ENCODE results near the gene TGM4.

TGM4 gene

DNA sequence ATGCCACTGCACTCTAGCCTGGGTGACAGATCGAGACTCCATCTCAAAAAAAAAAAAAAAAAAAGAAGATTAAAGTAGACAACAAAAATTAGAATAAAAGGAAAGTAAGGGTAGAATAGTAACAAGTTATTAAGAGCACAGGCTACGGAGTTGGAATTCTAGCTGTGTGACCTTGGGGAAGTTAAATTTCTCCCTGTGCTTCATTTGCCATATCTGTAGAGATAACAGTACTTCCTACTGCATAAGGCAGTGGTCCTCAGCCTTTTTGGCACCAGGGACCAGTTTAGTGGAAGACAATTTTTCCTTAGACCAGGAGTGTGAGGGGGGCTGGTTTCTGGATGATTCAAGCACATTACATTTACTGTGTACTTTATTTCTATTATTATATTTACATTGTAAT lies 41.4 kb upstream of the TGM4 start:
- peaks cover 51% of the 10 kb centered on the region for H3K36me3 ChIP-seq
- H3K9me3 ChIP-seq: peaks cover 11% of the 10 kb centered on the region
- no peak overlapping the region for H3K4me3 ChIP-seq (ENCODE audit: low read depth in 1 of 2, low read length in 1 of 2)
- no peaks in the 10 kb centered on the region for H3K27me3 ChIP-seq
- no peak overlapping the region for H3K27ac ChIP-seq
- no peak for TF ChIP-seq CTCF (IDR thresholded peaks at IDR 0.05)
- H3K4me1 ChIP-seq (ENCODE audit: control insufficient read depth in 1 of 2, insufficient read depth in 1 of 2, low read depth in 1 of 2, low read length in 1 of 2): no peaks in the 10 kb centered on the region

DNA sequence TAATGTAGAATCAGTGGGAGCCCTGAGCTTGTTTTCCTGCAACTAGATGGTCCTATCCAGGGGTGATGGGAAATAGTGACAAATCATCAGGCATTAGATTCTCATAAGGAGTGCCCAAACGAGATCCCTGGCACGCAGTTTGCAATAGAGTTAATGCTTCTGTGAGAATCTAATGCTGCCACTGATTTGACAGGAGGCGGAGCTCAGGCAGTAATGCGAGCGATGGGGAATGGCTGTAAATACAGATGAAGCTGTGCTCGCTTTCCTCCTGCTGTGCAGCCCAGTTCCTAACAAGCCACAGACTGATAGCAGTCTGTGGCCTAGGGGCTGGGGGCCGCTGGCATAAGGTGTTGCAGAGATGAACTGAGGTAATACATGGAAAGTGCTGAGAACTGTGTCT lies 41.0 kb upstream of the TGM4 start:
- H3K36me3 ChIP-seq: peaks cover 51% of the 10 kb centered on the region
- H3K4me1 ChIP-seq (ENCODE audit: control insufficient read depth in 1 of 2, insufficient read depth in 1 of 2, low read depth in 1 of 2, low read length in 1 of 2): no peaks in the 10 kb centered on the region

GRCh38 chr3:44835684-44836083 lies 38.7 kb upstream of the TGM4 start:
- H3K4me1 ChIP-seq (ENCODE audit: control insufficient read depth in 1 of 2, insufficient read depth in 1 of 2, low read depth in 1 of 2, low read length in 1 of 2): no peaks in the 10 kb centered on the region
- H3K27me3 ChIP-seq: no peaks in the 10 kb centered on the region
- TF ChIP-seq CTCF (IDR thresholded peaks at IDR 0.05): no peak
- H3K27ac ChIP-seq: no peak overlapping the region
- H3K36me3 ChIP-seq: peaks cover 53% of the 10 kb centered on the region
- peaks cover 11% of the 10 kb centered on the region for H3K9me3 ChIP-seq
- no peak overlapping the region for H3K4me3 ChIP-seq (ENCODE audit: low read depth in 1 of 2, low read length in 1 of 2)

More for the DNA sequence above, 41.0 kb upstream of the TGM4 start:
- no peak for TF ChIP-seq CTCF (IDR thresholded peaks at IDR 0.05)
- Histone ChIP-seq H3K9me3 (peaks cover 11% of the 10 kb centered on the region), H3K4me3 (ENCODE audit: low read depth in 1 of 2, low read length in 1 of 2) (no peak overlapping the region), H3K27me3 (no peaks in the 10 kb centered on the region), H3K27ac (no peak overlapping the region)

DNA sequence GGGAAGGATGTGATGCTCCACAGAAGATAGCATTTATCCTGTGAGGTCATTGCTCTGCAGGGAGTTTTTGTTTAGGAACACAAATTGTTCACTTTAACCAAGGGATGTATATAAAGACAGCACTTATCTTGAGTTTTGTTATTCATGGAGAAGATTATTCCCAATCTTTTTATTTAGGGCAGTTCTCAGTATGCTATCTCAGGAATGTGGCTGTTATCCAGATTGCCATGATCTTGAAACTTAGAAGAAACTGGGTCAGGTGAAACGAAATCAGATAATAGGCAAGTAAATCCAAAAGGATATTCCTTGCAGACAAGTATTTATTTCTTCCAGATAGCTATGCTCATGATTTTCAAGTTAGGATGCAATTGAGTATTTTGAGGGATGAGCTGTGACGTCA lies 32.0 kb upstream of the TGM4 start:
- H3K27ac ChIP-seq: no peak overlapping the region
- peaks cover 84% of the 10 kb centered on the region for H3K36me3 ChIP-seq
- no peak overlapping the region for H3K4me3 ChIP-seq (ENCODE audit: low read depth in 1 of 2, low read length in 1 of 2)
- TF ChIP-seq CTCF (IDR thresholded peaks at IDR 0.05): no peak
- H3K9me3 ChIP-seq: no peaks in the 10 kb centered on the region
- H3K27me3 ChIP-seq: no peaks in the 10 kb centered on the region
- H3K4me1 ChIP-seq (ENCODE audit: control insufficient read depth in 1 of 2, insufficient read depth in 1 of 2, low read depth in 1 of 2, low read length in 1 of 2): no peaks in the 10 kb centered on the region

GRCh38 chr3:44845528-44846520 lies 28.6 kb upstream of the TGM4 start:
- Histone ChIP-seq H3K9me3 (no peaks in the 10 kb centered on the region), H3K27ac (no peak overlapping the region), H3K27me3 (no peaks in the 10 kb centered on the region), H3K4me3 (ENCODE audit: low read depth in 1 of 2, low read length in 1 of 2) (no peak overlapping the region), H3K4me1 (ENCODE audit: control insufficient read depth in 1 of 2, insufficient read depth in 1 of 2, low read depth in 1 of 2, low read length in 1 of 2) (no peaks in the 10 kb centered on the region), H3K36me3 (peaks cover 67% of the 10 kb centered on the region)
- no peak for TF ChIP-seq CTCF (IDR thresholded peaks at IDR 0.05)
